Fibroblast of the aortic adventitia (primary cell): ENCODE measurements around the gene BNC2. TPM values are rescaled to one million over a fixed set of nuclear protein-coding genes. Genes with fewer than 3 reads are reported as not detected.

Experiments
- DNase-seq: peaks from one replicate; pipeline ENCODE4 v3.0.0-alpha.2; 2010; ENCODE audit warnings: low read depth
- H3K4me3 ChIP-seq: 2 replicates; pipeline ENCODE4 v1.5.1; 2011; ENCODE audit warnings: low read depth, mild to moderate bottlenecking, control low read depth, low read length, moderate library complexity
- total RNA-seq: library from RNA; depleted of rRNA; stranded (reverse); fragments of >200 nt; gene quantifications from 2 replicates; pipeline ENCODE4 v1.2.3, GENCODE V29; 2012; ENCODE audit warnings: low replicate concordance
- TF ChIP-seq, protein P1 (sequence below): IDR thresholded peaks from 2 replicates; pipeline ENCODE4 v1.5.1; 2011; ENCODE audit warnings: mild to moderate bottlenecking, low read length, control low read depth, inconsistent platforms; ENCODE audit not compliant: insufficient read depth

The BNC2 gene
- total RNA-seq, 1 donor: 53.3 TPM

DNA sequence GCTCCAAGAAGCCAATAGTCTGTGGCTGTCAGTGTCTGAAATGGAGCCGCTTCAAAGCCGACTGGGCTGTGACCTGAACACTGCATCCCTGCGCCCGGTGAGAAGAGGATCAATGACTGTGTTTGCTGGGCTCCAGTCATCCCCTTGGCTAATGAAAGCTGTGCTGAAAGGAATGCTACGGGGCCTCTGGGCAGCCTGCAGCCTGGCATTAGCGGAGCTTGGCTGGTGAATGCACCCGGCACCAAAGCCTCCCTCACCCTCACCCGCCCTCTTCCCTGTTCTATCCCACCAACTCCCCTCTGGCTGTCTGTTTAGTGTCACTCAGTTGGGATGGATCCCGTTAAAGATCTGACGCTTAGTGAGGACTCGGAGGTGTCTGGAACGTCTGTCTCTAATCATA, 355.3 kb downstream of the BNC2 start:
- no peak for DNase-seq
- H3K4me3 ChIP-seq: no peak overlapping the region
- TF ChIP-seq, protein P1, sequence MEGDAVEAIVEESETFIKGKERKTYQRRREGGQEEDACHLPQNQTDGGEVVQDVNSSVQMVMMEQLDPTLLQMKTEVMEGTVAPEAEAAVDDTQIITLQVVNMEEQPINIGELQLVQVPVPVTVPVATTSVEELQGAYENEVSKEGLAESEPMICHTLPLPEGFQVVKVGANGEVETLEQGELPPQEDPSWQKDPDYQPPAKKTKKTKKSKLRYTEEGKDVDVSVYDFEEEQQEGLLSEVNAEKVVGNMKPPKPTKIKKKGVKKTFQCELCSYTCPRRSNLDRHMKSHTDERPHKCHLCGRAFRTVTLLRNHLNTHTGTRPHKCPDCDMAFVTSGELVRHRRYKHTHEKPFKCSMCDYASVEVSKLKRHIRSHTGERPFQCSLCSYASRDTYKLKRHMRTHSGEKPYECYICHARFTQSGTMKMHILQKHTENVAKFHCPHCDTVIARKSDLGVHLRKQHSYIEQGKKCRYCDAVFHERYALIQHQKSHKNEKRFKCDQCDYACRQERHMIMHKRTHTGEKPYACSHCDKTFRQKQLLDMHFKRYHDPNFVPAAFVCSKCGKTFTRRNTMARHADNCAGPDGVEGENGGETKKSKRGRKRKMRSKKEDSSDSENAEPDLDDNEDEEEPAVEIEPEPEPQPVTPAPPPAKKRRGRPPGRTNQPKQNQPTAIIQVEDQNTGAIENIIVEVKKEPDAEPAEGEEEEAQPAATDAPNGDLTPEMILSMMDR: no peak

DNA sequence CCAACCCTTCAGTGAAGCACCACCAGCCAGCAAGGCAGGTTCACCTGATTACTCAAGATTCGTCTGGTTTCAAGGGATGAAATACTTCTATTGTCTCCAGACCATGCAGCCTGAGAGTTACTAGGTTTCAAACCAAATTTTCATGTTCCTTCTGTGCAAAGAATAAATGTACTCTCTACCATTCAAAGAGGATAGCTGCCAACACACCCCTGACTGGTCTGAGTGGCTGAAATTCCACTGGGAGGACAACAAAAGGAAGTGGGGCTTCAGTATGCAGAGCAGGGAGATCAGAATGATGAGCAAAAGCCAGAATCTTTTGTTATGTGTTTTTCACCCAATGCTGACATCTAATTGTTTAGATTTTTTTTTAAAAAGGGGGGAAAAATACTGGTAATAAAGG, 356.3 kb downstream of the BNC2 start:
- no peak for DNase-seq
- H3K4me3 ChIP-seq: no peak overlapping the region
- TF ChIP-seq, protein P1: no peak

DNA sequence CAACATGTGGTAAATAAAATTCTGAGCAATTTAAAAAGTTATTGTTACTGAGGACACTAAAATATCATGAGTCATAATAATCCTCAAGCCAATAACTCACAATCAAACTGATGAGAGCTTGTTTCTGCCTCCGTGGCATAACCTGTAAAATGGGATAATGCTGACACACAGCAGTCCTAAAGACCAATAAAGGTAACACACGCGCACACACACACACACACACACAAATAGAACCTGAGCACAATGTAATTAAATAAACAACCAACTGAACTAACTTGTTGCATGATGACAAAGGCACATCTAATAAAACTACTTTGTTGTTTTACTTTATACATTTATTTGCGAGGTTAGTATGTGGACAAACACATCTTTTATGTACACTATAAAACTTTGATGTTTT, 358.2 kb downstream of the BNC2 start:
- TF ChIP-seq, protein P1: no peak
- no peak for DNase-seq
- no peak overlapping the region for H3K4me3 ChIP-seq

DNA sequence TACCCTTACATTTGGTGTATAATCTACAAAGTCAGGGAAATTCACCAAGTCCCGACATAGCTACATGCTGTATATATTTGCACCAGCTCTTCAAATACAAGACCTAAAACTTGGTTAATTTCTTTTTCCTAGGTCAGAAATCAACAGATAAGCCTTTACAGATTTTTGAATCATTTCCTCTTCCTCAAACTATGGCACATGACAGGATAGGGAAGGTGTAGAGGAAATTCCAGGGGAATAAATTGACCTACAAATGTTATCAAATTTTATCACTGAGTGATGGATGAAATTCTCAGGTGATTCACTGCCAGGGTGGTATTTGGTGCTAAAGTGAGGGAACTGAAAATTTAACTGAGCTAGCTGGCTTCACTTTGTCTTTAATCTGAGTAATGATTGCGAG, 360.0 kb downstream of the BNC2 start:
- TF ChIP-seq, protein P1: no peak
- H3K4me3 ChIP-seq: no peak overlapping the region
- no peak for DNase-seq

DNA sequence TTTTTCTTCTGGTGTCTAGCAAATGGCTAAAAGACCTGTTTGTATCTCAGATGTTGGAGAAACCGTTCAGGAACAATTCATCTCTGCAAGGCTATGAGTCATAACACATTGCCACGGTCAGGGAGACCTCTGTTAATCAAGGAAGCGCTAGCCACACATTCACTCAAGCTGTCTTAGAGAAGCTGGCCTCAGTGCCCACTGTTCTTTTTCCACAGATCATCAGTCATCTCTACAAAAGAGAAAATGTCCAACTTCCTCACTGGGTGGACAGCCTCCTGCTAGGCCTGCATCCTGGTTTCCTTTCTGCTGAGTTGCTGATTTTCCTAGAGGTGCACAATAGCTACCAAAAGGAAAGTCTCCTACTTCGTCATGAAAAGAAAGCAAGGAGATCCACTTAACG, 360.5 kb downstream of the BNC2 start:
- TF ChIP-seq, protein P1: no peak
- DNase-seq: peak; percentile 80
- H3K4me3 ChIP-seq: no peak overlapping the region

DNA sequence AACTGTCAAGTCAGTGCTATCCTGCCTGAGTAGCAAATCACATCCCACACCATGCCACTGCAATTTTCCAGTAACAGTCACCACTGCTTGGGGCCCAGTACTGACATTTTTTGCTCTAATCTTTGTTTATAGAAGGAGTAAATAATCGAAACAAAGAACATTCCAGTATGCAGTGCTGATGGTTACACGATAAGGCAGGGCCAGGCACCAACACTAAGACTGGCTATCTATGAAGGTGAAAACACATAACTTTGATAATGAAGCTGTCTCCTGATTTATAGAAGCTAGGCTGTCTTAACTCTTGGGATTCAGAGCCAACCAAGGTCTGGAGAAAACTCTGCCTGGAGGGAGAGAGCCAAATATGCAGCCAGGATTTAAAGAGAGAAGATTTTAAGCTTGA, 365.3 kb downstream of the BNC2 start:
- peak; percentile 91 for DNase-seq
- no peak overlapping the region for H3K4me3 ChIP-seq
- TF ChIP-seq, protein P1: peak; percentile 9

DNA sequence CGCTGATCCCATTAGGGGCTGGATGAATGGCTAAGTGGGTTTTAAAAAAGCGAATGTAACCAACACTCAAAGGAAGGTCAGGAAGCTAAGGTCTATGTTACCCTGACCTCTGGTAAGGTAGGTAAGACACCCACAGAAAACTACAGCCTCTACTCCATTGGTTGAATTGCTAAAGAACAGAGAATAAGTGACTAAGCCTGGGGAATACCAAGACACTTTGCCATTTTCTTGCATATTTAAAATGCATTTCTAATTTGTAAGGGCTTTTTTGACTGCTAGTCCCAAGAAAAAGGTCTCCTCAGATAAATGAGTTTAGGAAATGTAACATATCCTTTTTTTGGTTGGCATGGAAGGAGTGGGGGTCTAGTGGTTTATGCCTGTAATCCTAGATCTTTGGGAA, 368.7 kb downstream of the BNC2 start:
- TF ChIP-seq, protein P1: no peak
- H3K4me3 ChIP-seq: no peak overlapping the region
- DNase-seq: no peak
